ENCODE data around the gene CDKN2B-AS1. TPM values are rescaled to one million over a fixed set of nuclear protein-coding genes. Genes with fewer than 3 reads are reported as not detected.
A peak's percentile ranks its signal among the peaks of the same experiment; 100 is the strongest.

Gene CDKN2B-AS1
- total and polyA plus RNA-seq, 12 donors = 0.13 to 2.5 (median 0.74) TPM; not detected in 1

DNA sequence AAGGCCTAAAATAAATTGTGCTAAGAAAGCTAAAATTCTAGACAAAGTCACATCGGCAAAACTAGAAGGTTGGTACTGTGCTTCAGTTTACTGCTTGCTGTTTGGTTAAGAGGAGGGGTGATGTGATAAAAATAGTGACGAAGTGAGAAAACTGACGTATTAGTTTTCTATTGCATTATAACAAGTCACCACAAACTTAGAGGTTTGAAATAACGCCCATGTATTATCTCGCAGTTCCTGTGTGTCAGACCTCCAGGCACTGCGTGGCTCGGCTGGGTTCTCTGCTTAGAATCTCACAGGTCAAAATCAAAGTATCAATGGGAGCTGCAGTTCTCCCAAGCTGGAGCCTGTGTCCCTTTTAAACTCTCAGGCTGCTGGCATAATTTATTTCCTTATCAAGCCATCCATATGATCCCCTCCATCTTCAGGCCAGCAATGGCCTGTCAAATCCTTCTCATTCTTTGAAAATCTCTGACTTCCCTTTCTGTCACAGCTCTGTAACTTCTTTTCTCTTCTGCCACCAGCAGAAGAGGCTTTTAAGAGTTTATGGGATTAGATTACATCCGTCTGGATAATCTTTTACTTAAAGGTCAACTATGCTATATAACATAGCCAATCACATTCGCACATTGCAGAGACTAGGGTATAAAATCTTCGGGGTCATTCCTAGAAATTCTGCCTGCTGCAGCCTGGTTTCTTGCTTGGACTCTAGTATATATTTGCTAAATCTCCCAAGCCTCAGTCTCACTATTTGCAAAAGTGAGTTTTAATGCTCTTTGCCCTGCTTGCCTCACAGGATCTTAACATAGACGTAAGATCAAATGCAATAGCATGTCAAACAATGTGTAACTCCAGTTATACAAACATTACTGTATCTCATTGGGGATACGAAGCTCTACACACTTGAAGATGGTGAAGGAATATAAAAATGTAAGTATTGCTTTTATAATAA, 118.6 kb downstream of the CDKN2B-AS1 start:
- no peaks in the 10 kb centered on the region for H3K9me3 ChIP-seq (replicated peaks in 1 of 3)
- intact Hi-C loops (cut with DNase I) = loop anchor here (10.0 kb wide), 3 partner anchors 58 to 308 kb away; partner anchors contain the start of gene MTAP (in 1 of the 2)
- H3K4me3 ChIP-seq = no peak overlapping the region
- H3K27me3 ChIP-seq = no peaks in the 10 kb centered on the region
- no peaks in the 10 kb centered on the region for H3K4me1 ChIP-seq (replicated peaks in 1 of 2)
- H3K27ac ChIP-seq = no peak overlapping the region
- WGBS, 4 donors = 87 to 89% (median 88%) methylated on average over 12 of the region's 12 CpGs
- DNase-seq = no peak
- H3K36me3 ChIP-seq (replicated peaks in 1 of 2) = no peaks in the 10 kb centered on the region
- TF ChIP-seq POLR2A (IDR thresholded peaks at IDR 0.05) (no peak), CTCF (IDR thresholded peaks at IDR 0.05) (no peak)

GRCh38 chr9:22114956-22115355, 120.4 kb downstream of the CDKN2B-AS1 start:
- H3K4me3 ChIP-seq = no peak overlapping the region
- no peaks in the 10 kb centered on the region for H3K27me3 ChIP-seq
- no peak overlapping the region for H3K27ac ChIP-seq
- DNase-seq = no peak
- intact Hi-C loops (cut with DNase I) = loop anchor here (10.0 kb wide), 3 partner anchors 60 to 310 kb away; partner anchors contain the start of gene MTAP (in 1 of the 2)
- no peaks in the 10 kb centered on the region for H3K36me3 ChIP-seq (replicated peaks in 1 of 2)
- H3K4me1 ChIP-seq (replicated peaks in 1 of 2) = no peaks in the 10 kb centered on the region
- TF ChIP-seq POLR2A (IDR thresholded peaks at IDR 0.05) = no peak
- no peaks in the 10 kb centered on the region for H3K9me3 ChIP-seq (replicated peaks in 1 of 3)

GRCh38 chr9:22116758-22117157, 122.2 kb downstream of the CDKN2B-AS1 start:
- intact Hi-C loops (cut with DNase I) = loop anchor here (10.0 kb wide), 3 partner anchors 62 to 312 kb away; partner anchors contain the start of gene MTAP (in 1 of the 2)
- TF ChIP-seq CTCF (IDR thresholded peaks at IDR 0.05) = no peak
- TF ChIP-seq POLR2A (IDR thresholded peaks at IDR 0.05) = no peak

DNA sequence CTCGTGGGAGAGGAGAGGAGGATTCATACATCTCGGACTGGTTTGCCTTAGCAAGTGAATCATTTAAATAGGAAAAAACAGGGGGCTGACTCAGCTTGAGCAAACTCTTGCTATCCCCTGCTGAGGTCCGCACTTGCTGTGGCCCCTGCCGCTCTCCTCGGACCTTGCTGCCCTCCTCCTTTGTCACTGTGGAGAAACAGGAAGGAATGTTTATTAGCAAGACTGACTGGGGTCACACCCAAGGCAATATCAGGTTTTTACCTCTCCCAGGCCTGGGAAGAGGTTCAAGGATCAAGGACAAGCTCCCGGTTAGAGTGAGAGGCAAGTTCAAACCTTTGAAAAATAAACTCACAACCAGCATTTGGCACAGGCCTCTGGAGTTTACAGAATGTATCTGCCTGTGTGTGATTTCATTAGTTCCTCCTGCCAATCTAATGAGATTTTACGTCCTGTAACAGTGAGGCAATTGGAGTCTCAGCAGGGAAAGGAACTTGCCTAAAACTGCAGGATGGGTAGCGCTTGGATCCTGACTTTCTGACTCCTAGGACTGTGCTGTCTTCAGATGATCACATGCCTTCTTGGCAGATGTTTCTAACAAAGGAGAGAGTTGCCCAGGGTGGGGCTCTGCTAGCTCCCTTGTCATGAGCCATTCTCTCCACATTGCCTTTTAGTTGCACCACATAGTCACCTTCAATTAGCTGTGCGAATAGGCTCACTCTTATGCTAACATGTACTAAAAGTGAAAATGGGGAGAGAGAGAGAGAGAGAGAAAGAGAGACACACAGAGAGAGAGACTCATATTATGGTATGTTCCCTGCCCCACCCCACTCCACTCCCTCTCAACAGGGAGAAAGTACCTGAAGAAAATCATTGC, 123.2 kb downstream of the CDKN2B-AS1 start:
- DNase-seq = peak in 1 of 7 donors; percentile 5
- TF ChIP-seq CTCF (IDR thresholded peaks at IDR 0.05) = no peak
- Histone ChIP-seq H3K4me1 (replicated peaks in 1 of 2) (no peaks in the 10 kb centered on the region), H3K9me3 (replicated peaks in 1 of 3) (no peaks in the 10 kb centered on the region), H3K36me3 (replicated peaks in 1 of 2) (no peaks in the 10 kb centered on the region), H3K27ac (no peak overlapping the region), H3K4me3 (no peak overlapping the region), H3K27me3 (no peaks in the 10 kb centered on the region)
- 59 to 73% (median 65%) methylated on average over 9 of the region's 9 CpGs for WGBS, 4 donors
- intact Hi-C loops (cut with DNase I) = loop anchor here (10.0 kb wide), 3 partner anchors 63 to 313 kb away; partner anchors contain the start of gene MTAP (in 1 of the 2)

More at GRCh38 chr9:22116758-22117157, 122.2 kb downstream of the CDKN2B-AS1 start:
- no peaks in the 10 kb centered on the region for H3K27me3 ChIP-seq
- H3K4me3 ChIP-seq = no peak overlapping the region
- DNase-seq = no peak
- H3K4me1 ChIP-seq (replicated peaks in 1 of 2) = no peaks in the 10 kb centered on the region
- no peaks in the 10 kb centered on the region for H3K36me3 ChIP-seq (replicated peaks in 1 of 2)
- no peak overlapping the region for H3K27ac ChIP-seq
- H3K9me3 ChIP-seq (replicated peaks in 1 of 3) = no peaks in the 10 kb centered on the region
